Duodenal mucosa (tissue), 2 donors: ENCODE results near the gene USP44.

Experiments
- H3K27ac ChIP-seq: one replicate; pipeline ENCODE4 v1.7.0; 2013; ENCODE audit warnings: low read depth, low read length
- H3K27me3 ChIP-seq, 2 donors: one replicate each; pipeline ENCODE4 v1.7.0; 2013; ENCODE audit warnings: low read length in 2 of 2, control low read depth in 1 of 2; ENCODE audit not compliant: insufficient read depth in 2 of 2, control insufficient read depth in 1 of 2
- H3K36me3 ChIP-seq, 2 donors: one replicate each; pipeline ENCODE4 v1.7.0; 2013; ENCODE audit warnings: low read length in 2 of 2, control low read depth in 1 of 2; ENCODE audit not compliant: insufficient read depth in 2 of 2, control insufficient read depth in 1 of 2
- H3K4me1 ChIP-seq, 2 donors: one replicate each; pipeline ENCODE4 v1.7.0; 2013; ENCODE audit warnings: low read length in 2 of 2, control low read depth in 1 of 2; ENCODE audit not compliant: insufficient read depth in 2 of 2, control insufficient read depth in 1 of 2
- H3K4me3 ChIP-seq, 2 donors: one replicate each; pipeline ENCODE4 v1.7.0; 2013; ENCODE audit warnings: low read length in 2 of 2, low read depth in 1 of 2
- H3K9ac ChIP-seq, 2 donors: one replicate each; pipeline ENCODE4 v1.7.0; 2013; ENCODE audit warnings: low read length in 2 of 2, low read depth in 1 of 2
- H3K9me3 ChIP-seq, 2 donors: one replicate each; pipeline ENCODE4 v1.7.0; 2013; ENCODE audit warnings: low read length in 2 of 2, control low read depth in 1 of 2; ENCODE audit not compliant: control insufficient read depth in 1 of 2

Gene USP44

DNA sequence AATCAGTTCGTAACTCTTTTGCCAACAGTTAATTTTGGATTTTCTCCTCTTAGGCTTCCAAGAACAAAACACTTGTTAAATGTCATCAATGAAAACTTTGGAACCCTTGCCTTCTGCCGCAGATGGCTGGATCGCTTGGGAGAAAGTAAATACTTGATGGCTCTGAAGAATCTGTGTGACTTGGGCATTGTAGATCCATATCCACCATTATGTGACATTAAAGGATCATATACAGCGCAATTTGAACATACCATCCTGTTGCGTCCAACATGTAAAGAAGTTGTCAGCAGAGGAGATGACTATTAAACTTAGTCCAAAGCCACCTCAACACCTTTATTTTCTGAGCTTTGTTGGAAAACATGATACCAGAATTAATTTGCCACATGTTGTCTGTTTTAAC, 37.7 kb downstream of the USP44 start:
- H3K36me3 ChIP-seq: peaks cover 23 to 57% of the 10 kb centered on the region in 2 donors
- no peak overlapping the region for H3K4me3 ChIP-seq
- H3K9me3 ChIP-seq: no peaks in the 10 kb centered on the region
- H3K27ac ChIP-seq: no peak overlapping the region
- peaks cover 0 to 6% of the 10 kb centered on the region in 2 donors for H3K4me1 ChIP-seq
- no peak overlapping the region for H3K9ac ChIP-seq
- H3K27me3 ChIP-seq: no peaks in the 10 kb centered on the region

DNA sequence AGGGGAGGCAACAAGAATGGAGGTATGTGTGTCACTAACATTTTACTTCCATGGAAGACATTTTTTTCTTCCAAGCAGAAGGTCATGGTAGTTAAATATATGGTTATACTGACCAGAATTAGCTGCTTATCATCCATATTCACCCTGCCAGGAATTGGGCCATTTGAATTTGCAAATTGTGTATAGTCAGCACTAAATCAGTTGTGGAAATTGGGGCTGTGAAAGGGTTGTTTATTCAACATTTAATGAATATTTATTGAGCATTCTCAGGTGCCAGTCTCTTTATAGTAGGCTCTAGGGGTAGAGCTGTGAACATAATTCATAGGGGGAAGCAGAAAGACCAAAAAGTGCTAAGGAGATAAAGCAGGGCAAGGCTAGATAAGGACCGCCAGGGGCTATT, 39.3 kb downstream of the USP44 start:
- peaks cover 0 to 6% of the 10 kb centered on the region in 2 donors for H3K4me1 ChIP-seq
- peaks cover 28 to 70% of the 10 kb centered on the region in 2 donors for H3K36me3 ChIP-seq
- H3K9ac ChIP-seq: no peak overlapping the region
- H3K9me3 ChIP-seq: no peaks in the 10 kb centered on the region
- H3K27ac ChIP-seq: no peak overlapping the region
- H3K27me3 ChIP-seq: no peaks in the 10 kb centered on the region
- H3K4me3 ChIP-seq: no peak overlapping the region

DNA sequence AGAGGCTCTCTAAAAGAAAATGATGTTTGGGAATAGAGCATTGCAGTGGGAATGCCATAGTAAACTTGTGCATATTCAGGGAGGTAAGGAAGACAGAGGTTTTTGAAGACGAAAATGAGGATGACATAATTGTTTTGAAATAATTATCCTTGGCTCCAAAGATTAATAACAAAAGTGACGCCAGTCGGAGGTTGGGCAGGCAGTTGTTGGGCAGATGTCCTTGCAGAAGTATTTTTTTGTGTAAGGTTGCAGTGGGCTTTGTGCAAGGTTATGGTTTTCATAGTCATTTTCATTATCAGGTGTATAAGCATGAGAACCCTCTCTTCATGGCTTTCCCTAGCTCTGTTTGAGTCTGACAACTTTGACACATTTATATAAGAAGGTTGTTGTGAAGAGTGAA, 42.0 kb downstream of the USP44 start:
- H3K27me3 ChIP-seq: no peaks in the 10 kb centered on the region
- H3K9ac ChIP-seq: no peak overlapping the region
- H3K27ac ChIP-seq: no peak overlapping the region
- H3K9me3 ChIP-seq: no peaks in the 10 kb centered on the region
- no peaks in the 10 kb centered on the region for H3K4me1 ChIP-seq
- H3K4me3 ChIP-seq: no peak overlapping the region
- H3K36me3 ChIP-seq: peaks cover 33 to 73% of the 10 kb centered on the region in 2 donors

DNA sequence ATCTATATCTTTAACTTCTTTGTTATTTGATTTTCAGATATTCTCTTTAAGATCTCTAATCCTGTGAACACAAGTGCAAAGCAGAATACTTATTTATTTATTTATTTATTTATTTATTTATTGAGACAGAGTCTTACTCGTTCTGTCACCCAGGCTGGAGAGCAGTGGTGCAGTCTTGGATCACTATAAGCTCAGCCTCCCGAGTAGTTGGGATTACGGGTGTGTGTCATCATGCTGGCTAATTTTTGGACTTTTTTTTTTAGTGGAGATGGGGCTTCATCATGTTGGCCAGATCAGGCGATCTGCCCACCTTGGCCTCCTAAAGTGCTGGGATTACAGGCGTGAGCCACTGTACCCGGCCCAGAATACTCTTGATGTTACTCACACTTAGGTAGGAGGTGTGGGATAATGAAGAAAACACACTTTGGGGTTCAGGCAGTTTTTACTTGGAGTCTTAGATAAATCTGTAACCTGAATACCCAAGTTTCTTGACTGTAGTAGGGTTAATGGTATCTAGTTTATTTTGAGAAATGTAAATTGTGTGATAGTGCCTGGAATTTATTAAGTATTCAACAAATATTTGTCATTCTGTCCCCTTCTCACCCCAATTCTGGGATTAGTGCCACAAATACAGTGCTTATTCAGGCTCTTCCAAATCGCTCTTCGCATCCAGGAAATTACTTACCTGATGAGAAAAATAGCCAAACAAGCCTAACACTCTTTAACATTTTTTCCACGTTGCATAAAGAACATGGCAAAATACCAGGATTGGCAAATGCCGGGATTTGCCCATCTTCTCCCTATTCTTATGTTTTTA, 44.4 kb downstream of the USP44 start:
- Histone ChIP-seq H3K27ac (no peak overlapping the region), H3K36me3 (peaks cover 25 to 60% of the 10 kb centered on the region in 2 donors), H3K9me3 (no peaks in the 10 kb centered on the region), H3K4me1 (no peaks in the 10 kb centered on the region), H3K4me3 (no peak overlapping the region), H3K9ac (no peak overlapping the region), H3K27me3 (no peaks in the 10 kb centered on the region)

DNA sequence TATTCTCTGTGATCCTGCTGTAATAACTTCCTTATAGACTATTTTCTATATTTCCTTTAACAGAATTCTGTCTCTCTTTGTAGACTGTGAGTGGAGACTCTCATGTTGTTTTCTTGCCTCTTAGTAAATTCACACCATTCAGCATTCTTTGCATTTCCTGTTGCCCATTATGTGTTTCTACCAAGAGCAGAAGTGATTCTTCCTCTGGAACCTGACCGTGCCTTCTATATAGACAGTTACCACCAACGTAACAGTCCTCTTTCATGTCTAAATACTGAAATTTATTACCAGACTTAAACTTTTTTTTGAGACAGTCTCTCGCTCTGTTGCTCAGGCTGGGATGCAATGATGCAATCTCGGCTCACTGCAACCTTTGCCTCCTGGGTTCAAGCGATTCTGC, 46.2 kb downstream of the USP44 start:
- no peak overlapping the region for H3K4me3 ChIP-seq
- H3K36me3 ChIP-seq: peaks cover 15 to 55% of the 10 kb centered on the region in 2 donors
- no peak overlapping the region for H3K27ac ChIP-seq
- no peak overlapping the region for H3K9ac ChIP-seq
- H3K4me1 ChIP-seq: no peaks in the 10 kb centered on the region
- no peaks in the 10 kb centered on the region for H3K27me3 ChIP-seq
- no peaks in the 10 kb centered on the region for H3K9me3 ChIP-seq

DNA sequence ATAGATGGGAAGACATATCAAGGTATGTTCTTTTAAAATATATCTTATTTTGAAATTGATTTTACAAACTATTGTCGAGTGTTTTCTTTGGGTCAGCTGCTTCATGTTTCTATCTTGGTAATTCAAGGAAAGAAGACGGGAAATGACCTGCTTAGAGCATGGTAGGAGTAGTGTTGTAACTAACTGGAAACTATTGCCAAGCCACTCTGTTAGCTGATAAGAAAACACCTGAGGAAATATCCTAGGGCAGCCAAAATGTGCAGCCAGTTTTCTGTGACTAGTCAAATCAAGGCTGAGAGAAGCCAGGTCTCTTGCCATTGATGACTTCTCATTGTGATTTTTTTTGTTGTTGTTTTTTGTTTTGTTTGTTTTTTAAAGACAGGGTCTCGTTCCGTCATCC, 47.1 kb downstream of the USP44 start:
- Histone ChIP-seq H3K4me3 (no peak overlapping the region), H3K9me3 (no peaks in the 10 kb centered on the region), H3K27ac (no peak overlapping the region), H3K9ac (no peak overlapping the region), H3K27me3 (no peaks in the 10 kb centered on the region), H3K4me1 (no peaks in the 10 kb centered on the region), H3K36me3 (peaks cover 18 to 54% of the 10 kb centered on the region in 2 donors)

DNA sequence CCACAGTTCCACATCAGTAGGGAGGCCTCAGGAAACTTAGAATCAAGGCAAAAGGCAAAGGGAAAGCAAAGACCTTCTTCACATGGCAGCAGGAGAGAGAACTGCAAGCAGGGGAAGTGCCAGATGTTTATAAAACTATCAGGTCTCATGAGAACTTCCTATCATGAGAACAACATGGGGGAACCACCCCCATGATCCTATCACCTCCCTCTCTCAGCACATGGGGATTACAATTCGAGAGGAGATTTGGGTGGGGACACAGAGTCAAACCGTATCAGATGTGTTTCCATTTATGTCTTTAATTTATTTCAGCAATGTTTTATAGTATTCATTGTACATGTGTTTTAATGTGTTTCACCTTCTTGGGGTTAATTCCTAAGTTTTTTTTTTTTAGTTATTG, 51.5 kb downstream of the USP44 start:
- Histone ChIP-seq H3K27ac (no peak overlapping the region), H3K4me1 (no peaks in the 10 kb centered on the region), H3K9ac (no peak overlapping the region), H3K4me3 (no peak overlapping the region), H3K9me3 (no peaks in the 10 kb centered on the region), H3K36me3 (peaks cover 10 to 61% of the 10 kb centered on the region in 2 donors), H3K27me3 (no peaks in the 10 kb centered on the region)

DNA sequence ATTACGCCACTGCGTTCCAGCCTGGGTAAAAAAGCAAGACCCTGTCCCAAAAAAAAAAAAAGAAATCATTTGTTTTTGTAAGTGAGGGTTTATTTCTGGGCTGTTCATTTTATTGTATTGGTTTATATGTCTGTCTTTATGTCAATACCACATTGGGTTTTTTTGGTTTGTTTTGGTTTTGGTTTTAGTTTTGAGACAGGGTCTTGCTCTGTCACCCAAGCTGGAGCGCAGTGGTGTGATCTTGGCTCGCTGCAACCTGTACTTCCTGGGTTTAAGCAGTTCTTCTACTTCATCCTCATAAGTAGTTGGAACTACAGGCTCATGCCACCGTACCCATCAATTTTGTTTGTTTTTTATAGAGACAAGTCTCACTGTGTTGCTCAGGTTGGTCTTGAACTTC, 52.3 kb downstream of the USP44 start:
- H3K4me3 ChIP-seq: no peak overlapping the region
- no peaks in the 10 kb centered on the region for H3K27me3 ChIP-seq
- no peaks in the 10 kb centered on the region for H3K4me1 ChIP-seq
- no peaks in the 10 kb centered on the region for H3K9me3 ChIP-seq
- H3K9ac ChIP-seq: no peak overlapping the region
- peaks cover 13 to 60% of the 10 kb centered on the region in 2 donors for H3K36me3 ChIP-seq
- no peak overlapping the region for H3K27ac ChIP-seq

DNA sequence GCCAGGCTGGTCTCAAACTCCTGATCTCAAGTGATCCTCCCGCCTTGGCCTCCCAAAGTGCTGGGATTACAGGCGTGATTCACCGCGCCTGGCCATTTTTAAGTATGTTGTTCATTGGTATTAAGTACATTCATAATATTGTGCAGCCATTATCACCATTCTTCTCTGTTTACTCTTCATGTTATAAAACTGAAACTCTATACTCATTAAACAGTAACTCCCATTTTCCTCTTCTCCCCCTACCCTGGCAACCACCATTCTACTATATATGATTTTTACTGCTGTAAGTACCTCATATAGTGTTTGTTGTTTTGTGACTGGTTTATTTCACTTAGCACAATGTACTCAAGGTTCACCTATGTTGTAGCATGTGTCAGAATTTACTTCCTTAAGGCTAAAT, 54.2 kb downstream of the USP44 start:
- no peak overlapping the region for H3K9ac ChIP-seq
- peaks cover 10 to 56% of the 10 kb centered on the region in 2 donors for H3K36me3 ChIP-seq
- no peak overlapping the region for H3K27ac ChIP-seq

DNA sequence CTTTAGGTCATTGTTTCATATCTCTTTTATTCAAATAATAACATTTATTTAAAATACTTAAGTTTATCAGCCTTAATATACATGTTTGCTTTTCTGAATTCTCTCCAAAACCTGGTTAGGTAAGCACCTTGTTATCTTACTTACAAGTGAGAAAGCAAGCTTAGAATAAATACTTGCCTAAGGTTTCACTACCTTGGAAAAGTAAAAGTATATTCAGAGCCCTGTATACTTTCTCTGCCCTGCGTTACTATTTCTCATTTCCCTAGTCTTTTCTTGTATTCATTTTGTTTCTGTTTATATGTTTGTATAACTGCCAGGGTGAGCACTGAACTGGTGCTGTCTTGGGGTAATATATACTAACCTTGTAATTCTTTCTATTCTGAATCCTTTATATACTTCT, 55.8 kb downstream of the USP44 start:
- Histone ChIP-seq H3K36me3 (peaks cover 13 to 62% of the 10 kb centered on the region in 2 donors), H3K9me3 (no peaks in the 10 kb centered on the region), H3K4me1 (no peaks in the 10 kb centered on the region), H3K4me3 (no peak overlapping the region), H3K27me3 (no peaks in the 10 kb centered on the region), H3K9ac (no peak overlapping the region), H3K27ac (no peak overlapping the region)

More for the DNA sequence above, 54.2 kb downstream of the USP44 start:
- Histone ChIP-seq H3K27me3 (no peaks in the 10 kb centered on the region), H3K4me3 (no peak overlapping the region), H3K9me3 (no peaks in the 10 kb centered on the region), H3K4me1 (no peaks in the 10 kb centered on the region)
